PC-9 (cell line): ENCODE data around the gene EIF5B. TPM values are rescaled to one million over a fixed set of nuclear protein-coding genes. Genes with fewer than 3 reads are reported as not detected.

Experiments used
- BruUV-seq: library from RNA; stranded (reverse); fragments of 400-500 nt; replicated peaks from 2 replicates; lab custom pipeline; 2021; lab: Mats Ljungman, UMichigan
- CTCF ChIA-PET: fragments of 300-600 bp; sonication (Branson Sonifier 250); formaldehyde crosslinking; loops from one replicate; lab custom pipeline; 2022; ENCODE audit warnings: antibody characterized with exemption; lab: Charles Lee
- POLR2A ChIA-PET: fragments of 300-600 bp; sonication (Branson Sonifier 250); formaldehyde crosslinking; loops from one replicate; lab custom pipeline; 2022; ENCODE audit warnings: antibody characterized with exemption; ENCODE audit not compliant: unreplicated experiment; lab: Charles Lee
- DNase-seq, 2 experiments: peaks; one replicate each; pipeline versions ENCODE4 v3.0.0 to v3.0.0-alpha.2; 2015 to 2022; ENCODE audit warnings: mixed read lengths in 1 of 2
- H2AFZ ChIP-seq: fragments of 200-600 bp; sonication (generic); 2 replicates; pipeline ENCODE4 v1.8.1; 2017; ENCODE audit warnings: antibody characterized with exemption
- H3F3A ChIP-seq: fragments of 200-600 bp; sonication (generic); 2 replicates; pipeline ENCODE4 v1.8.1; 2017; ENCODE audit warnings: antibody characterized with exemption, mild to moderate bottlenecking, low read depth; ENCODE audit not compliant: insufficient read depth
- H3K27ac ChIP-seq: fragments of 200-600 bp; sonication (generic); 2 replicates; pipeline ENCODE4 v1.6.1; 2016; ENCODE audit warnings: mixed run types
- H3K27me3 ChIP-seq: fragments of 200-600 bp; sonication (generic); 2 replicates; pipeline ENCODE4 v1.6.1; 2016; ENCODE audit warnings: low read depth, mixed run types; ENCODE audit not compliant: insufficient read depth
- H3K36me3 ChIP-seq: fragments of 200-600 bp; sonication (generic); 2 replicates; pipeline ENCODE4 v1.6.1; 2016; ENCODE audit warnings: low read depth, mixed run types
- H3K4me1 ChIP-seq: fragments of 200-600 bp; sonication (generic); replicated peaks from 2 replicates; pipeline ENCODE4 v1.6.1; 2016; ENCODE audit warnings: mixed run types; ENCODE audit not compliant: insufficient read depth
- H3K4me2 ChIP-seq: fragments of 200-600 bp; sonication (generic); 2 replicates; pipeline ENCODE4 v1.6.1; 2017; ENCODE audit warnings: mixed run types
- H3K4me3 ChIP-seq: fragments of 200-600 bp; sonication (generic); 2 replicates; pipeline ENCODE4 v1.6.1; 2016; ENCODE audit warnings: mixed run types
- H3K79me2 ChIP-seq: fragments of 200-600 bp; sonication (generic); 2 replicates; pipeline ENCODE4 v1.6.1; 2017; ENCODE audit warnings: low read depth, mixed run types
- H3K9me2 ChIP-seq: fragments of 200-600 bp; sonication (generic); 2 replicates; pipeline ENCODE4 v1.8.1; 2017; ENCODE audit warnings: mild to moderate bottlenecking; ENCODE audit not compliant: insufficient read depth
- H3K9me3 ChIP-seq: fragments of 200-600 bp; sonication (generic); 2 replicates; pipeline ENCODE4 v1.8.1; 2016; ENCODE audit warnings: low read depth; ENCODE audit not compliant: insufficient read depth
- H4K20me1 ChIP-seq: fragments of 200-600 bp; sonication (generic); 2 replicates; pipeline ENCODE4 v1.8.1; 2017; ENCODE audit not compliant: insufficient read depth
- CTCF ChIP-seq: fragments of 200-600 bp; sonication (generic); conservative IDR thresholded peaks from 2 replicates; pipeline ENCODE4 v1.6.1; 2017; ENCODE audit warnings: mixed run types, antibody characterized with exemption, mild to moderate bottlenecking, moderate library complexity
- EZH2 ChIP-seq: fragments of 200-600 bp; sonication (generic); IDR thresholded peaks from 2 replicates; pipeline ENCODE4 v1.8.0; 2017; ENCODE audit warnings: antibody characterized with exemption, low read depth
- intact Hi-C: fragments of 100-400 bp; cut with micrococcal nuclease; formaldehyde crosslinking; loops from one replicate; pipeline ENCODE4 v1.10.0; 2022; ENCODE audit not compliant: unreplicated experiment
- total RNA-seq: library from RNA; stranded (reverse); gene quantifications from 2 replicates; pipeline ENCODE4 v1.2.3, GENCODE V29; 2021

The EIF5B gene
- total RNA-seq, 1 experiment from 2014 or later: 56.7 TPM

GRCh38 chr2:99430614-99431291, 93.6 kb downstream of the EIF5B start:
- Histone ChIP-seq H3K4me3 (no peak overlapping the region), H3K79me2 (no peaks in the 10 kb centered on the region), H3K4me1 (no peaks in the 10 kb centered on the region), H3F3A (peaks cover 6% of the 10 kb centered on the region; the same call in 1 of the 2 replicates), H4K20me1 (peaks cover 10% of the 10 kb centered on the region; the same call in 1 of the 2 replicates), H3K4me2 (no peak overlapping the region), H3K9me2 (no peaks in the 10 kb centered on the region), H3K27me3 (no peaks in the 10 kb centered on the region), H3K9me3 (no peaks in the 10 kb centered on the region), H3K27ac (no peak overlapping the region), H2AFZ (no peak overlapping the region), H3K36me3 (peaks cover 31% of the 10 kb centered on the region; the same call in 1 of the 2 replicates)
- POLR2A ChIA-PET: interaction anchor here (0.6 kb wide), 1 partner anchor 12 kb away, joined by 4 read pairs; no protein-coding TSS in a partner anchor
- intact Hi-C loops: no loop called here
- BruUV-seq: no TSS peak
- no peak for DNase-seq
- TF ChIP-seq CTCF (no peak), EZH2 (no peak)
- CTCF ChIA-PET: no interaction called here

GRCh38 chr2:99431587-99432275, 94.5 kb downstream of the EIF5B start:
- Histone ChIP-seq H3K36me3 (peaks cover 37% of the 10 kb centered on the region; the same call in 1 of the 2 replicates), H3K4me3 (no peak overlapping the region), H3K4me1 (no peaks in the 10 kb centered on the region), H3K9me3 (no peaks in the 10 kb centered on the region), H3K79me2 (no peaks in the 10 kb centered on the region), H4K20me1 (peaks cover 16% of the 10 kb centered on the region; the same call in 1 of the 2 replicates), H3K27ac (no peak overlapping the region), H2AFZ (no peak overlapping the region), H3K4me2 (no peak overlapping the region), H3K9me2 (no peaks in the 10 kb centered on the region), H3K27me3 (no peaks in the 10 kb centered on the region), H3F3A (peaks cover 6% of the 10 kb centered on the region; the same call in 1 of the 2 replicates)
- TF ChIP-seq CTCF (no peak), EZH2 (no peak)
- DNase-seq: no peak
- ChIA-PET POLR2A (interaction anchor here (0.7 kb wide), 1 partner anchor 10 kb away, joined by 3 read pairs; no protein-coding TSS in a partner anchor), CTCF (no interaction called here)
- intact Hi-C loops: no loop called here
- BruUV-seq: no TSS peak

GRCh38 chr2:99433340-99433739, 96.2 kb downstream of the EIF5B start:
- Histone ChIP-seq H3K27ac (0 out of 2 replicates have a peak overlapping the region, but pooled peaks have one; percentile 4), H3F3A (peaks cover 6% of the 10 kb centered on the region; the same call in 1 of the 2 replicates), H2AFZ (no peak overlapping the region), H4K20me1 (peaks cover 16% of the 10 kb centered on the region; the same call in 1 of the 2 replicates), H3K9me2 (no peaks in the 10 kb centered on the region), H3K4me2 (no peak overlapping the region), H3K79me2 (no peaks in the 10 kb centered on the region), H3K9me3 (no peaks in the 10 kb centered on the region), H3K4me3 (no peak overlapping the region), H3K4me1 (no peaks in the 10 kb centered on the region), H3K36me3 (peaks cover 27% of the 10 kb centered on the region; the same call in 1 of the 2 replicates), H3K27me3 (no peaks in the 10 kb centered on the region)
- BruUV-seq: no TSS peak
- CTCF ChIA-PET: no interaction called here
- intact Hi-C loops: no loop called here
- POLR2A ChIA-PET: no interaction called here
- DNase-seq: no peak
- TF ChIP-seq EZH2: no peak
- no peak for TF ChIP-seq CTCF
